Keratinocyte (primary cell): ENCODE results near the gene GALNT6.

Source experiments
- CTCF ChIP-seq, 3 experiments: IDR thresholded peaks in 1 of 3; conservative IDR thresholded peaks in 1 of 3; optimal IDR thresholded peaks in 1 of 3; 2 replicates in 2 of 3; 3 replicates in 1 of 3; pipeline versions ENCODE3 to v1.5.1; 2011; ENCODE audit warnings: low read length in 3 of 3, mild to moderate bottlenecking in 3 of 3, moderate library complexity in 2 of 3, control low read depth in 1 of 3, inconsistent platforms in 1 of 3; ENCODE audit not compliant: insufficient read depth in 2 of 3; ENCODE audit errors: extremely low read depth in 1 of 3
- EZH2 ChIP-seq: IDR thresholded peaks from one replicate; pipeline ENCODE4 v1.6.1; 2012; ENCODE audit warnings: inconsistent platforms, mild to moderate bottlenecking, low read length, moderate library complexity

GRCh38 chr12:51348116-51348515 lies 43.1 kb downstream of the GALNT6 start:
- TF ChIP-seq CTCF (optimal IDR thresholded peaks at IDR 0.05 in 1 of 3, IDR thresholded peaks at IDR 0.05 in 1 of 3, conservative IDR thresholded peaks at IDR 0.05 in 1 of 3; ENCODE audit: extremely low read depth in 1 of 3, insufficient read depth in 2 of 3, low read length in 3 of 3) (no peak), EZH2 (no peak)
